NCI-H1105 (cell line): ENCODE measurements around the gene LSM10.

ENCODE experiments used
- DNase-seq: peaks from one replicate; lab custom pipeline; 2025; lab: John Stamatoyannopoulos, UW

Gene LSM10

GRCh38 chr1:36408479-36408878 is 10.8 kb upstream of the LSM10 start:
- no peak for DNase-seq

- no peak for DNase-seq
Observed at GRCh38 chr1:36406440-36406839, 8.7 kb upstream of the LSM10 start.

- DNase-seq = no peak
Observed at GRCh38 chr1:36402504-36402890, 4.8 kb upstream of the LSM10 start.

GRCh38 chr1:36401602-36402503 is 4.1 kb upstream of the LSM10 start:
- DNase-seq = no peak

- DNase-seq = no peak
Observed at GRCh38 chr1:36400825-36401601, 3.3 kb upstream of the LSM10 start.

- no peak for DNase-seq
Observed at GRCh38 chr1:36400514-36400824, 2.8 kb upstream of the LSM10 start.

GRCh38 chr1:36398370-36398977 is 766 bp upstream of the LSM10 start:
- no peak for DNase-seq

- DNase-seq = no peak
Observed at GRCh38 chr1:36397083-36397377, 678 bp downstream of the LSM10 start.

GRCh38 chr1:36396359-36396758 is 1.3 kb downstream of the LSM10 start:
- no peak for DNase-seq

GRCh38 chr1:36393686-36394085 is 4.0 kb downstream of the LSM10 start:
- no peak for DNase-seq

- no peak for DNase-seq
Observed at GRCh38 chr1:36392836-36393235, 4.9 kb downstream of the LSM10 start.

GRCh38 chr1:36391271-36391670 is 6.4 kb downstream of the LSM10 start:
- DNase-seq = no peak

GRCh38 chr1:36390411-36390810 is 7.3 kb downstream of the LSM10 start:
- no peak for DNase-seq

GRCh38 chr1:36389999-36390398 is 7.7 kb downstream of the LSM10 start:
- no peak for DNase-seq

GRCh38 chr1:36389261-36389660 is 8.4 kb downstream of the LSM10 start:
- no peak for DNase-seq

GRCh38 chr1:36387141-36387949 is 10.4 kb downstream of the LSM10 start:
- DNase-seq = no peak

GRCh38 chr1:36386265-36387140 is 11.2 kb downstream of the LSM10 start:
- DNase-seq = peak; percentile 24

GRCh38 chr1:36385410-36386264 is 12.1 kb downstream of the LSM10 start, which contains the start of gene STK40:
TSS of gene STK40 (minus strand) at chr1:36385924. CDS start at chr1:36361332, 24,592 bp downstream.
- DNase-seq = peak; percentile 99

GRCh38 chr1:36384542-36385409 is 12.9 kb downstream of the LSM10 start:
- DNase-seq = peak; percentile 39
